HG02798 (cell line): ENCODE data around the gene NID2.

Experiments
- ATAC-seq: cut with Tn5 transposase; IDR thresholded peaks from one replicate; pipeline ENCODE4 v1.9.1; 2021; ENCODE audit warnings: mild to moderate bottlenecking; ENCODE audit not compliant: unreplicated experiment, poor library complexity

Gene NID2

DNA sequence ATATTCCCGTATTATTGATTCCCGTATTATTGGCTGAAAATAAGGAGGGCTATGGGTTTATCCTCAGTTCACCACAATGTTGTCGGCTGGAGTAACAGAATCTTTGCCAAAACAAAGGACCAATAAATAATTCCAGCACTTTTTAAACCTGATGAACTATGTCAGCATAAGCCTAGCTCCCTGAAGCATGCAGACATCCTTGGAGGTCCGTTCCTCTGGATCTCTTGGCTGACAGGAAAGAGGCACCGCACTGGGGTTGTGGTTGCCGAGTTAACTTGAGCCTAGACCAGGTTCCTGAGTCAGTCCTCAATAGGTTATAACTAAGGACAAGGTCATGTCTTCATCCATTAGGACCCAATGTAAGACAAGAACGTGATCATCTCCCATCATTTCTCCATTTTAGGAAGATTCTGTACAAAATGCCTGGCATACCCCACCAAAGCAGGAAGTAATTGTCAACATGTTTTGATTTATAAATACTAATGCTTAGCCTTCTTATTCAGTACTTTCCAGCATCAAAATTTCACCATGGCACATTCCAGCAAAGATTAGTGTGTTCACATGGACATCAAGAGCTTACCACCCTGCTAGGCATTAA lies 36.6 kb downstream of the NID2 start:
- no peak for ATAC-seq

DNA sequence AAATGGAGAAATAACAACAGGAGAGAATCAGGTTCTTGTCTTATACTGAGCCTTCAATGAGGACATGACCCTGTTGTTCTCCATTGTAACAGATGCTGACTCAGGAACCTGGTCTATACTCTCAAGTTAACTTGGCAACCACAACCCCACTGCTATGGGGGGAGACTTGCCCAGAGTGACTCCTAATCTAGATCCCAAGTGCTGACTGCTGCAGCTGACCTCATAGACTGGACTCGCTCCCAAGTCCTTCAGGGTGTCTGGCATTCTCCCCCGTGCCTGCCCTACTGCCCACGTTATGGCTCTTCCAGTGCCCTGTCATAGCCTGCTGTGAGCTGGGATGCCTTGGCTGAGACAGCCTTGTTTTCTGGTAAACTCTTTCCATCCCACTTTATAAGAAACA lies 37.1 kb downstream of the NID2 start:
- no peak for ATAC-seq

DNA sequence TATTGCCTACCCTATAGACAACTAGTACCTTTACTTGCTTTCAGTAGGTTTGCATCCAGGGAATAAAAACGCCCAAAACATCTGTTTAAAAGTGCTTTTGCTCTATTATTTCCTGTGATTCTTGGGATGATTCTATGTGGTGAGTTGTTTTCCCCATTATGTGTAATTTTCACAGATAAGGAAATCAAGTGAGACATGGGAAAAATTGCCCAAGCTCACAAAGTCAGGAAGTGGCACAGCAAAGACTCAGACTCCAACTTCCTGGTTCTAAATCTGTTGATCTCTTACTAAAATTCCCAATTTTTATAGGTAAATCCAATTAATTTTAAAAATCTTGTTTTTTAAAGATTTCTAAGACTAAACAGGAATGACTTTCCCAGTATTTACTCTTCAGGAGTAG lies 39.0 kb downstream of the NID2 start:
- no peak for ATAC-seq

DNA sequence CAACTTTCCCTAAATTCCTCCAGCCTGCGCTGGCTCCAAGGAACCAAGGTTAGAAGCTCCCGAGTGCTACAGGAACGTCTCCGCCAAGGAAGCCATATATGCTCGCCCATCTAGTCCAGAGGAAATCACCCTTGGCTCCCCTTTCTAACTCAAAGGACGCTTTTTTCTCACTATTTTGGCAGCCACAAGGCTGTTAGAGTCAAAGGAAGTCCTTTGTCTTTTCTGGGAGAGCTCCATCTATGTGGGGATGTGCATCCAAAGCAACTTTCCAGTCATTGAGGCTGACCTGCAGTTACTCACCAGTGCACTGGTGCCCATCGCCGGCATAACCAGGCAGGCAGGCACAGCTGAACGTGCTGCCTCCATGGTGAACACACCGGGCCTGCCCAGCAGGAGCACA lies 42.0 kb downstream of the NID2 start:
- no peak for ATAC-seq

DNA sequence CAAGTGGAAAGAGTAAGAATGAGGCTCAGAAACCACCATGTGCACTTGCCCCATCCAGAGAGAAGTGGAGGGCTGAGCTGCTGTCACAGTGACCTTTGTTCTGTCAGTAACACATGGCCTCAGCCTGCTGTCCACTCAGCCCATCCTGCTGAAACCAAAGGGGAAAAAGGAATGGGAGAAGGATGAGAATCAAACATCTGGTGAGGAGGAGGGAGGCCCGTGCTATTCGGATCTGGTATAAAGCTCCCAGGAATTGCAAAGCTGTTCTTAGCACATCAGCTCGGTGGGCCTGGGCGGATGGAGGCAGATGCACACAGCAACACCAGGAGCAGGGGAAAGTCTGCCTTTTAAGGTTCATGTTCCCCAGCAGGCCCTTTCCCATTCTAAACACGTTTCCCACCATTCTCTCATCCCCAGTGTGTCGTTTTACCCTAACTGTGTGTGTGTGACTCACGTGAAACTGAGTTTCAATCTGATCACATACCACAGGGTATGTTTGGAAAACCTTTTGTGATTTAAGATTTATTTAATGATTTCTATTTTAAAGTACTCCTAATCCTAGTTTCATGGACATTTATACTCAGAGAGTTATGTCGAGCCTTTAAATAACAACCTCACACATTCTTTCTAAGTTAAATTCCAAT lies 42.7 kb downstream of the NID2 start:
- no peak for ATAC-seq

DNA sequence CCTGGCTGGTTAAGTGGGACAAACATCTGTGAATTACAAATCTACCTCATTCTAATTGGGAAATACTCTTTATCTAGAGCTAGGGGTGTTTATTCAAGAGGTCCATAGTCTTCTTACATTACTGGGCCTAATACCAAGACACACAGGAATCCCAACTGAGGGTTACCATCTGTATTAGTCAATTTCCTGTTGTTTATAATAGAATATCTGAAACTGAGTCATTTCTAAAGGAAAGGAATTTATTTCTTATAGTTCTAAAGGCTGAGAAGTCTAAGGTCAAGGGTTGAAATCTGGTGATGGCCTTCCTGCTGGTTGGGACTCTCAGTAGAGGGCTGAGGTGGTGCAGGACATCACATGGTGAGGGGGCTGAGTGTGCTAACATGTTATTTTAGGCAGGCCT lies 43.5 kb downstream of the NID2 start:
- ATAC-seq: no peak

DNA sequence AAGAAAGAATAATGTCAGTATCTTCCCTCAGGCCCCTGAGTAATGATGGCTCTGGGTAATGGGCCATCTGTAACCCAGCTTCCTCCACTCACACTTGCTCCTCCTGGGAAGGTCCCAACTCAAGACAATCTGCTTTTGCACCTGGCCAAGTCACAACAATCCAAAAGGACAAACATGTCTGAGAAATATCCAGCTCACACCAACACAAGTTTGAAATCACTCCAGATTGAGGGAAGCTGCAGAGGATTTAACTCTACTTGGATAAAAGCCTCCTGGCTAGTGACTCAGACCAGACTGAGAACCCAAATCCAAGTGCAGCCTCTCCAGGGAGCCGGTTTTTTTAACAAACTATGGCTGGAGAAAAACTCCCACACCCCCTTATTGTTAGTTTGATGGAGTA lies 45.3 kb downstream of the NID2 start:
- ATAC-seq: no peak

DNA sequence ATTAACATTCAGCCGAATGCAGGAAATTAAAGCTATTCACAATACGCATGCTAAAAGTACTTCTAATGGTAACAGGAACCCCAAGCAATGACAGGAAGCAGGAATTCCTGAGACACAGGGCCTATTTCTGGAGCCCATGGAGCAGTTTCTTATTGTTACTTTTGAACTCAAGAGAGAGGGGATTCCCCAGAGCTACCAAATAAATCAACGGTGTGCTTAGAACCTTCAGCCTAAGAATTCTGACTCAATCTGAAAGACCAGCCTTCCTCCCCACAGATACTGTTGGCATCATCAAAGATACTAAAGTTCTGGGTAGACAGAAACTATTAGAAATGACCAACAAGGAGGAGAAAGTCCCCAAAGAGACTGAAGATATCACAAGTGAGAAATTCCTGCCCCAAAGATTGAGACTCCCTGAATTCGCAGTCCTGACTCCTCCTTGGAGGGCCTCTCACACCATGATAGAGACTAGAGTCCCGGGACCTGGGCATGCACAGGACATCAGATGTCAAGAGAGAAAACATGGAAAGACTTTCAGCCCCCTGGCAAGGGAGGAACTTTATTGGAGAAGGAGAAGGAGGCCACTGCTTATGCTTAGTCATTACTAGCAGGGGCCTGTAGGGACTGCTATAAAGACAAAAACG lies 46.8 kb downstream of the NID2 start:
- peak; percentile 74 for ATAC-seq

DNA sequence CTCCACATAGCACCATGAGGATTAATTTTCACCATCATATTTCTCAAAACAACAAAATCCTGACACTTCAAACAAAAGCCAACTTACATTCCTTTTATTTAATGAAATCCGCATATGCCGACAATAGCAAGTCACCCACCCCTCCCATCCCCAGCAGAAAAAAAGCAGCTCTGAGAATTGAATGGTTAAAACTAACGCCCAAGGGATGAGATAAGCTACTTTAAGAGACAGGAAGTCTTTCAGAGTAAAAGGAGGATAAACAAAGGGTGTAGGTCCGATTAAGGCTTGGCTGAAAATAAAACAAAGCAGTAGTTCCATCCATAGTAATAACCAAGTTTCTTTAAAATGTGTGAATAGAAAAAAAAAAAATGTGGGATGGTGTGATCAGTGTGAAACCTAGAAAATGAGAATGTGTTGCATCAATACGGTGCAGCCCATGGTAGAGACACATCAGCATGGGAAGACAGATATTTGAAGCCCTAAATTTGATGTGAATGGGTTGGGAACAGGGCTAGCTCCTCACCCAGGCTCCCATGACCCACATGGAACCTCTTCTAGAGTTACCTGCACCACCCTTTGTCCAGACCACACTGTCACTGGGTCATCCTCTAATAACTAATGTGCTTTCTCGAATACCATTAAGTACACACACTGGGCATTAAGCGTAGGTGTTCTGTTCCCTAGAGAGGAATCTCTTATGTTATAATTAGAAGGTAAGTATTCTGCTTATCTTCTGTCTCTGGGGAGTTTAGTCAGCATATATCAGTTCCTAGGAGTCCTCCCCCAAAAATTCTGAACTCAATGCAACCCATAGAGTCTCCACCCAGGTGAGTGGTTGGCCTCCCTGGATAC lies 47.8 kb downstream of the NID2 start:
- ATAC-seq: no peak

DNA sequence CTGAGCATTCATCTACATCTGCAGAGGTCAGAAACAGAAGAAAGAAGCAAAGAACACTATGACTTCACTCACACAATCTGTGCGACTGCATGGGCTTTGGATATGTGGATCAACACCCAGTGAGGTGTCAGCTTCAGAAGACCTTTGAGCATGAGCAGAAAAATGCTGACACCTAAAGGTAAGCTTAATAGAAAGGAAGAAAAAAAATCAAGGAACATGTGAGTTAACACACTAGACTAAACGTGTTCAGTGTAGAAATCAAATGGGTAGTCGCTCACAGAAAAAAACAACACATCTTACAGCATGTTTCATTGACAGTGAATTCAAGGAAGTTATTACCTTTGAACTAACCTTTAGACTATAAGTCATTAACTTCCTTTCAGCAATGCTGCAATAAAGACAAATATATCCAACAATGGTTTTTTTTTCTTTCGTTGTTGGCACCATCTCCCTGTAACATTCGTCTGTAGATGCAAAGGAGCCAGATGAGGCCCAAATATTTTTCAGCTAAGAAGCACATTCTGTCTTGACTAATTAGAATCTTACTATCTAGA lies 48.6 kb downstream of the NID2 start:
- ATAC-seq: no peak

DNA sequence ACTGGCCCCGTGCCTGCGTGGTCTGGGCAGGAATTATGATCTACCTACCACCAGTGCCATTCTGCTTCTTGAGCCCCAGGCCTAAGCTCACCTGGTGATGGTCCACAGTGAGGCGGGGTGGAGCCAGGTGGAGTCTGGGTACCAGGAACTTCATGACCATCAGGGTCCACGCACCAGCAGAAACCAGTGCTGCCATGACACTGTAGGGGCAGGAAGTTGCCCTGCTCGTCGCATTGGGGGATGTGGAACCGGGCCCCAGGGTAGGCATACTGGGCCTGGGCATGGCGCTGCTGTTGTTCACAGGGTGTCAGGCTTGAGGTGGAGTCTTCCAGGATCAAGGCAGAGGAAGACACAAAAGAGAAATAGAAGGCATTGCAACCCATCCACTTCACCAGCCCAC lies 49.9 kb downstream of the NID2 start:
- no peak for ATAC-seq

DNA sequence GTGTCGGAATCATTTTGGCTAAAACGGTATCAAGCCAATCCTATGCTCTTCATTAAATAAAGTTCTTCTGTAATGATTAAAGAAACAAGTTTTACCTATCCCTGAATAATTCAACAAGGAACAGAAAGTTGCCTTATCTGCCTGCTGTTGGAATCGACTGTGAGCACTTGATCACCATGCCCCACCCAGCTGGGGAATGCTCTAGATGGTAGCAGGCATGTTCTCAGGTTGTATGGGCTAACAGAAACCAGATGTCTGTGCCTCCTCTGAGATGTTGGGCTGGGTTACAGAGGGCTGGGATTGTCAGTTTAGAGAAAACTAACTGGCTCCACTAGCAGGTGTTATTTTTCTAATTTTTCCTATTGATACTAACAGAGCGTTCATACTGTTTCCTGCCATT lies 50.6 kb downstream of the NID2 start:
- ATAC-seq: no peak

DNA sequence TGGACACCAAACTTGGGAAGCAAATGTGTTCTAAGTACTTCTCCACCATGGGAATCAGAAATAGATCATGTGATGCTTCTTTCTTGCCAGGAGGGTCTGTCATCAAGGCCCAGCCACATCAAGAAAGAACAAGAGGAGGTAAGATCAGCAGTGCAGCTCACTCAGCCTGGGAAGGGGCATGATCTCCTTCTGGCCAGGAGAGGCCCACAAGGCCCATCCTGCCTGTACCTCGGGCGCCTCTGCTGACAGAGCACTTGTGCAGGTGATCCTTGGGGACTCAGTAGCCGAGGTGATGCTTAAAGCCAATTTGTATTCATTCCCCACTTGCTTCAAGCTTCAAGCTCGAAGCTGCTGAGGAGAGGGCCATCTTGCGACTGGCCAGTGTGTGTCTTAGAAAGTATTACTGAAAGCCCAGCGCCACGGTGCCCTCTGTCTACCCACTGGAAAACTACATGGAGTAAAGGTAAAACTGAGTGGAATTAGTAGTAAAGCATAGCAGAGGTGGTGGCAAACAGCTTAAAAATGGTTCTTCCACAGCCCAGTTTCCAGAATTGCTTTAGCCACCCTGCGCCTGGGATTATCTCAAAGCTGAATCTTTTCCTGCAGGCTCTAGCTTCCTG lies 53.3 kb downstream of the NID2 start:
- no peak for ATAC-seq

DNA sequence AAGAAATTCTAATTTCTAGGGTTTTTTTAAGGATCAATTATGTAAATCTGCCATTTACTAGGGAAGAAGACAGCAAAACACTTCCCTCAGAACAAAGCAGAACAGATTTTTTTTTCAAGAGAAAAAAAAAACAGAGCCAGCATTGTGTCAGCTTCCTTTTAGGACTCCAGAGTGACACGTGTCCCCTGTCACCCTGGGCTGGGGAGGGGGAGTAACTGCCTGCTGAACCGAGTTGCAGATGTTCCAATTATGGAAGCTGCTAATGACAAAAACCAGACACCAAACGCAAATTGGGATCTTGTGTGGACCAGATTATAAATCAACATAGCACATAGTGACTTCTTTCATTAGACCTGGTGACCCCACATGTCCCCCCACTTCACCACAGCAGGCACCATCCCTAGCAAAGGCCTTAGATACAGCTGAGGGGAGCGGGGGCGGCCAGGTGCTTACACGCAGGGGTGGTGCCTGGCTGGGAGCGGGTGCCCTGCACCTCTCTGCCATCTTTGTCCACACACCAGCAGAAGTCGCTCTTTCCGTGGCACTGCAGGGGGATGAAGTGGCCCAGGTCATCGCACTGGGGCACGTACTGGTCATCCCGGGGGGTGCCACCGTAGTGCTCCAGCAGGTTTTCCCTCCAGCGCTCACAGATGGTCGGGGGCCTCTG lies 54.1 kb downstream of the NID2 start:
- no peak for ATAC-seq

DNA sequence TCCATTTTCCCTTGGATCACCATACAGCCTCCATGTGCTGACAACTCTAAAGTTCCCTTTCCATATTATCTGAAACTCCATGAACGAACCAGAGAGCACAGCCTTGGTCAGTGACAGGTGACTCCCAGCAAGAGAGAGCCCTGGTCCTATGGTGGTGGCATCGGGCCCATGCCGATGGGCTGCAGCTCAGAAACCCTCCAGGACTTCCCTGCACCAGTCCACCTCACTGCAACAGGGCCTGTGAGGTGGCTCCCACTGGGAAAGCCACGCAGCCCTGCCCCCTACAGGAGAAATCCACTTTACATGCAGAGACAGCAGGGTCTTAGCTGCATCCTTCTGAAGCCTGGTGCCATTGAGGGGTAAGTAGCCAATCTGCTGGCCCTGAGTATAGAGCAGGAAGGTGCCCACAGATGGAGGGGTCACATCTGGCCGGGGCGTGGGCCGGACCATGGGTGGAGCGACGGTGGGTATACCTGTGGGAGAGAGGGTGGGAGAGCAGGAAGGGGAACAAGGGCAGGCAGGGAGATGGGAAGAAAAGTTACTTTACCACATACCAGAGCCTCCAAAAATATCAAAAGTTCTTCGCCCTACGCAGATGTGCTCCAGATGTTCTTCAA lies 54.8 kb downstream of the NID2 start:
- no peak for ATAC-seq

DNA sequence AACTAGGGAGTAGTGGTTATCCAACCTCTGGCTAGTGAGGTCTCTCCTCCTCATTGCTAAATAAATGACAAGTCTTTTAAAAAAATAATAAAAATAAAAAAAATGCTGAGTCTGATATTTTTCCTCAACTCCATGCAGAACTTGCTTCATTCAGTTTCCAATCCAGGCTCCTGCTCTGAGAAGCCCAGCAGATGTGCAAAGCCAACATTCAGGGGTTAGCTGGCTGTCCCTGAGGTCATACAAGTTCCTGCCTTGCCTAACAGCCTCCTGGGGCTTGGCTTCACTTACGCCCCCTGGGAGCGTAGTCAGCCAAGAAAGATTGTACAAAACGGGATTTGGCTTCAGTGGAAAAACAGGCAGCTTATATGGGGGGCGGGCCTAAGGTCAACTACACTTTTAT lies 56.2 kb downstream of the NID2 start:
- no peak for ATAC-seq

DNA sequence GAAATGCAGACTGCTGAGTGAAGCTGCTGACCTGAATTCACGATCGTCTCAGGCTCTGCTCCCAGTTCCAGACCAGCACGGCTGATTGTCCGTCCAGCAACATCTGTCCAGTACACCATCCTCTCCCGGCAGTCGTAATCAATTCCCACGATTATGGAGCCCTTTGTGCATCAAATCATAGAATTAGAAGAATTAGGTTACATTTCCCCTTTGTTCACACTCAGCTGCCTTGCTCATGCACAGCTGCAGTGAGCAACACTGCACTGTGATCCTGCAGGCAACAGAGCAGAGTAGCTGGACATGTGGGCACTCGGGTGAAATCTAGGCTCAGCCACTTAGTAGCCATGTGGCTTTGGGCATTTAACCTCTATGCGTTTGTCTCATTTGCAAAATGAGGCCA lies 57.3 kb downstream of the NID2 start:
- ATAC-seq: no peak

DNA sequence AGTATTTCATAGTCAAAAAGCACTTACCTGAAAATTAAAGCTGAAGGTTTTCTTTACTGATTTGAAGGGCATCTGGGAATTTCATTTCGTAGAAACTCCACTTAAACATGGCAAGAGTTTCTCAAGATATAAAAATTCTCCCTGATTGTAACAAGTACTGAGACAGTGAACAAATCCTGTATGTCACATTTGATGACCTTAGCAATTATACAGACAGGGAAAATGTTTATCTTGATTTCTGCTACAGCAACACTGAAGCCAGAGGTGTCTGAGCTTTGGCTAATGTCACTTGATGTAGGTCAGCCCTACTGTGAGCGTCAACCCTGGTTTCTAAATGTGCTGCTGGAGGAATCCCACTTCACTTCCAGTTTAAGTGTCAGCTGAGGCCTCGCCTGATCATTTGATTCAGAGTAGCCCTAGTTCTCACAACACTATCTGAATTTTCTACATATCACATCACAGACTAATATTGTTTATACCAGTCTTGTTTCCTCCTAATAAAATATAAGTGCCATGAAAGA lies 58.6 kb downstream of the NID2 start:
- no peak for ATAC-seq

DNA sequence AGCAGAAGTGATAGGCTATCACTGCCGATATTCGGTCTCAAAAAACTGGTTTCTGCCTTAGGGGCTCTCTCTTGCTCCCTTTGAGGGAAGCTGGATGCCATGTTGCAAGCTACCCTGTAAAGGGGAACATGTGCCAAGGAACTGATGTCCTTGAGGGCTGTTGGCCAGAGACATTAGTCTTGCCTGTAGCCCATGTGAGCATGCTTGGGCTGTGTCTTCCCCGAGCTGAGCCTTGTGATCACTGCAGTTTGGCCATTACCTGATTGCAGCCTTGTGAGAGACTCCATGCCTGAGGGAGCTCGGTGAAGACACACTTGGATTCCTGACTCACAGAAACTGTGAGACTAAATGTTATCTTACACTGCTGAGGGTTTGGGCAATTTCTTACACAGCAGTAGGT lies 60.7 kb downstream of the NID2 start:
- ATAC-seq: no peak
